HUDEP-2 (cell line): ENCODE data around the gene ZNF536.

Experiments
- DNase-seq, 76 experiments: peaks; one replicate each; lab custom pipeline; 2025; ENCODE audit not compliant: unreplicated experiment in 76 of 76; lab: John Stamatoyannopoulos, UW

Gene ZNF536

GRCh38 chr19:30593975-30594745 is 222.0 kb downstream of the ZNF536 start:
- DNase-seq = no peak

GRCh38 chr19:30596268-30596667 is 224.1 kb downstream of the ZNF536 start:
- no peak for DNase-seq

- no peak for DNase-seq
Measured at GRCh38 chr19:30596813-30597399, 224.7 kb downstream of the ZNF536 start.

DNA sequence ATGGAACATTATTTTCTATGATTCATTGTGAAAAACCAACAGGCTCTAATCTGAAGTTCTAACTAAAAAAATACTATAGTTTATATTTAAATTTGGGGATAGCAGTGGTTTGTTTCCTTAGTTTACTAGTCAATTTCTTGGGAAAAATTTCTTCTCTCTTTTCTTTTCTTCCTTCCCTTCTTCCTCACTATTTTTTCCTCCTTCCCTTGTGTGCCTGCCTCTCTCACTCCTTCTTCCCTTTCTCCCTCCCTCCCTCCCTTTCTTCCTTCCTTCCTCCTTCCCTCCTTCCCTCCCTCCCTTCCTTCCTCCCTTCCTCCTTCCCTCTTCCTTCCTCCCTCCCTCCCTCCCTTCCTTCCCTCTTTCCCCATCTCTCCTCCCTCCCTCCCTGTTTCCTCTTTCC is 226.5 kb downstream of the ZNF536 start:
- no peak for DNase-seq

- no peak for DNase-seq
Measured at GRCh38 chr19:30602661-30603350, 230.6 kb downstream of the ZNF536 start.

DNA sequence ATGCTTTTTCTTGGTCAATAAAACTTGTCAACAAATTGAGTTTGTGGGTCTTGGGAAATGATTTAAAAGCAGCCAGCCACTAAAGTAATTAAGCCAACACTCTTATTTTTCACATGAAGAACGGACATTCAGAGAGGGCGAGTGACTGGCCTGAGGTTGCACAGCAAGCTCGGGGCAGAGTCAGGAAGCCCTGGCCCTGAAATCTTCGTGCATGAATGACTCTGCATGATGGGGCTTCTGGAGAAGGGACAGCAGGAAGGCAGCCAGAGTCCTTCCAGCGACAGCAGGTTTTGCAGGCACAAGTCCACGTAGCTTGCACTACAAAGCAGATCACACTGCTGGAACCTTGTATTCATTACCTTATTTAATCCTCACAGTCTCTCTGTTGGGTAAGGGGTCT is 232.5 kb downstream of the ZNF536 start:
- no peak for DNase-seq

DNA sequence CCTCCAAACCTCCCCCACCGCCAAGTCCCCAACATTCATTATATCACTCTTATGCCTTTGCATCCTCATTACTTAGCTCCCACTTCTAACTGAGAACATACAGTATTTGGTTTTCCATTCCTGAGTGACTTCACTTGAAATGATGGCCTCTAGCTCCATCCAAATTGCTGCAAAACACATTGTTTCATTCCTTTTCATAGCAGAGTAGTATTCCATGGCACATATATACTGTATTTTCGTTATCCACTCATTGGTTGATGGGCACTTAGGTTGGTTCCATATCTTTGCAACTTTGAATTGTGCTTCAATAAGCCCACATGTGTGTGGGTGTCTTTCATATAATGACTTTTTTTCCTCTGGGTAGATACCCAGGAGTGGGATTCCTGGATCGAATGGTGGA is 233.1 kb downstream of the ZNF536 start:
- DNase-seq = no peak

GRCh38 chr19:30606114-30607050 is 234.2 kb downstream of the ZNF536 start:
- no peak for DNase-seq
